ENCODE measurements around the gene DMD.

Gene DMD

GRCh38 chrX:31820430-31821210 lies 1390.7 kb downstream of the DMD start:
- no peak for DNase-seq

DNA sequence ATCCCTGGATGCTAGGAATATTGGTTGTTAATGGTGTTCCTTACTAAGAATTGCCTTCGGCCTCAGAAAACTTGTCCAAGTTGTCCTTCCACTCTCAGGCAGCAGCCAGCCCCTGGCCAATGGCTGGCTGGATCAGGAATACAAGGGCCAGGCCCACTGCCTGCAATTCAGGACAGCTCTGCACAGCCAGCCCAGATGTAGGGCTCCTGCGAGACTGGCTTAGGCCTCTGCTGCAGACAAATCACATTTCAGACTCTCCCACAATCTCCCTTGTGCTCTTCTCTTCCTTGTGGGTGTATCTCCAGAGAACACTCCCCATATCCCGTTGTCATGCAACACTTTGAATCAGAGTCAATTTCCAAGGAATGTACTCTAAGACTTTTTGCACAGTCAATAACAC lies 1391.9 kb downstream of the DMD start:
- DNase-seq, result no peak

DNA sequence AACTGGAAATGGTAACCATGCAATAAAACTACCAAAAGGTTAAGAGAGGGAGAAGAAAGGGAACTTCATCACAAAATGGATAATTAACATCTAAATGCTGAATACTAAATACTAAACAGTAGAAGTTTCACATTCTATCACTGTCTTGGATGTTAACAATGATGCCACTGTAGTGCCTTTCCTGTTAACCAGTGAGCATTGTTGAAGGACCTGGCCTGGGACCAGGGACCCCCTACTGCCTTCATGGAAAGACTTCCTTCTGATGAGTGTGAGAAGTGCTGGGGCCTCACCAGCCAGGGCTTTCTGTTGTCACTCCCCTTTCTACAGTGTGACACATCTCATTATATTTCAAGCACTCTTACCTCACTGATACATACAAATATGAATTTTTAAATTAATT lies 1400.2 kb downstream of the DMD start:
- no peak for DNase-seq

DNA sequence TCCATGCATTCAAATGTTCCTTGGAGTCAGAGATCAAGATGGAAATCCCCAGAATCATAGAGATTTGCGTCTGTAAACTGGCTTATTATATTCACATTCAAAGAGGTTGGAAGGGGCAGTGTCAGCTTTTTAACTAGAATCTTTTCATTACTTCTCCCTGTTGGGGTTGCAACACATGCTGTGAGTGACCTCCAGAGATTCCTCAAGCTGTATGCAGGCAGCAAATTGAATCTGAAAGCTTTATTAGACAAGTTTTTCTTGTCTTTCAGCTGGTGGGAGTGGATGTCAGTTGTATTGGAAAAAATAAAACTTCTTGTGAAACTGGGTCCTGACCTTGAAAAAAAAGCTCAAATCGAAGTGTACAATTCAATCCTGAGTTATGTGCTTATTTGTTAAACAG lies 1403.0 kb downstream of the DMD start:
- no peak for DNase-seq

DNA sequence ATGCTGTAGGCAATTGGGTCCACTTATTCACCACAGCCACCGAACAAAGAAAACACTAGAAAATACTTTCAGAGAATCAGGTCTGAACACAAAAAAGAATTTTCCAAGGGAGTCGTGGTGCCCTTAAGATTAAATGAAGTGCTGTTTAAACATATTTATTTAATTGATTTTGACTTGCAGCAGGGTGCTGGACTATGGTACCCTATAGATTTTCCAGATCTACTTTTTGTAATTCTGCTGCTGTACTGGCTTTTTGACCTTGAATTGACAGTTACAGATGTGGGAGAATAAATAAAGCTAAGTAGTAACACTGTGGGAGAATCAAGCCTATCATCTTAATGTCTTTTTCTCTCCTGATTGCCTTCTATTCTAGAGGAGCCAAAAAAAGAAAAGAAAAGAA lies 1404.2 kb downstream of the DMD start:
- no peak for DNase-seq

- no peak for DNase-seq
These were observed 1405.6 kb downstream of the DMD start for GRCh38 chrX:31805781-31806180.

DNA sequence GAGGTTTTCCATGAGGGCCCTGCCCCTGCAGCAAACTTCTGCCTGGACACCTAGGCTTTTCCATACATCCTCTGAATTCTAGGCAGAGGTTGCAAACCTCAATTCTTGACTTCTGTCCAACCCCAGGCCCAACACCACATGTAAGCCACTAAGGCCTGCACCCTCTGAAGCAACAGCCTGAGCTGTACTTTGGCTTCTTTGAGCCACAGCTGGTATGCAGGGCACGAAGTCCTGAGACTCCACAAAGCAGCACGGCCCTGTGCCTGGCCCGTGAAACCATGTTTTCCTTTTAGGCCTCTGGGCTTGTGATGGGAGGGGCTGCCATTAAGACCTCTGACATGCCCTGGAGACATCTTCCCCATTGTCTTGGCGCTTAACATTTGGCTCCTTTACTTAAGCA lies 1411.1 kb downstream of the DMD start:
- DNase-seq, result no peak

DNA sequence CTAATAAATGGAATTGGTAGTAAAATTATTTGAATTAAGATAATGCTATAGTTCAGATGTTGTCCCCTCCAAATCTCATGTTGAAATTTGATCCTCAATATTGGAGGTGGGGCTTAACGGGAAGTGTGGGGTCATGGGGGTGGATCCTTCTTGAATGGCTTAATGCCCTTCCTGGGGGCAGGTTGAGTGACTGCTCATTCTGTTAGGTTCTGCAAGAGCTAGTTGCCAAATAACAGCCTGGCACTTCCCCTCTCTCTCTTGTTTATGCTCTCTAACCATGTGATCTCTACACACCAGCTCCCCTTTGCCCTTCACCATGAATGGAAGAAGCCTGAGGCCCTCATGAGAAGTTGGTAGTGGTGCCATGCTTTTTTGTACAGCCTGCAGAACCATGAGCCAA lies 1414.7 kb downstream of the DMD start:
- no peak for DNase-seq

- DNase-seq, result no peak
These were observed 1463.9 kb downstream of the DMD start for GRCh38 chrX:31747411-31747810.

DNA sequence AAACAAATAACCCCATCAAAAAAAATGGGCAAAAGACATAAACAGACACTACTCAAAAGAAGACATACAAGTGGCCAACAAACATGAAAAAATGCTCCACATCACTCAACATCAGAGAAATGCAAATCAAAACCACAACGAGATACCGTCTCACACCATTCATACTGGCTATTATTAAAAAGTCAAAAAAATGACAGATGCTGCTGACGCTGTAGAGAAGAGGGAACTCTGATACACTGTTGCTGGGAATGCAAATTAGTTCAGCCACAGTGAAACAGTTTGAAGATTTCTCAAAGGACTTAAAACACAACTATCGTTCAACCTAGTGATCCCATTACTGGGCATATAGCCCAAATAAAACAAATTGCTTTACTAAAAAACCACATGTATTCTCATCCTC lies 1468.3 kb downstream of the DMD start:
- DNase-seq, result no peak

DNA sequence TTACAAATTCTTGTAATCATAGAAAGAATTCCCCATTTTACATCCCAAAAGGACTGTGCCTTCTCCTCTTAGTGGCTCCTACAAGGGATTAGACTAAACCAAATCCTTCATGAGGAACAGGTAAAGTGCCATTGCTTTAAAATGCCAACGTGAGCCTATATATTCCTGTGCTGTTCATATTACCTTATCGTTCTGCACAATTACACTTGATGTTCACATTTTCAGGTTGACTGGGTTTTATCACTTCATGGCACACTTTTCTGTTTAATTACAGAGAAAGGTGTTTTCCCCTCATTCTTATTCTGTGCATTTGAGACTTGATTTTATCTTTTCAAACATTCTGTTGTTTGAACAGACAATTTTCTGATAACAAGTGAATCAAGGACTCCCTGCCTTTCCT lies 1493.9 kb downstream of the DMD start:
- DNase-seq, result no peak

DNA sequence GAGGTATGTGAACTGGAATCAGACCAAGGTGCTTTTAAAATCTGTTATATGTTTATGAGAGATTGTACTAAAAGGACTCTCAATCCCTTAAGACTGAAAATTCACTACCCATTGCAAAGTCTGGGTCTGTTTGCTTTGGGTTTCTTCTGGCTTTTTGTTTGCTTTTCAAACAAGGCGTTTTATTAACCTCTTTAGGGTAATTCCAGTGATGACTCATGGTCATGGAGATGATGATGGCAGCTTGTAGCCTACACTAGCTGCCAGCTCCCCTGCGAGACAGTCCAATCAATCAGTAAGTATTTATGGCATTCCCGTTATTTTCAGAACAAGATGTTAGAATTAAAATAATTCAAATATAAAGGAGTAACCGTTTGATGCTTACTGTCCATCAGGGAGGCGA lies 1495.7 kb downstream of the DMD start:
- no peak for DNase-seq

- DNase-seq, result no peak
These were observed 1496.6 kb downstream of the DMD start for GRCh38 chrX:31714797-31715196.

- no peak for DNase-seq
These were observed 1498.2 kb downstream of the DMD start for GRCh38 chrX:31713120-31713519.

DNA sequence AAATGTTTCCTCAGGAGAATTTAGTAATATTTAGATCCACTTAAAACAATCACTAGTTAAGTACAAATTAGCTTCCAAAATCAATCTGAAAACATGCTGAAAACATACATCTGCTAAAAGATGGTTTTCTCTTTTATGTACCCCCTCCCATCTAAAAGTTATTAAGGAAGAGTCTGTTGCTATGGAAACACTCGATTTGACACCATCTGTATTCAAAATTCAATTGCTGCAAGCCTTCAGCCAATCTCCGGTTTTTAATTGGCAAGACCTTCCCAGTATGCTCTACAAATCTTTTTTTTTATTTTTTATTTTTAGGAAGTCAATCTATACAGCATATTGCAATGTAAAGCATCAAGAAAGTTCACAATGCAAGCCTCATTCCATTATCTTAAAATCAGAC lies 1500.2 kb downstream of the DMD start:
- no peak for DNase-seq

DNA sequence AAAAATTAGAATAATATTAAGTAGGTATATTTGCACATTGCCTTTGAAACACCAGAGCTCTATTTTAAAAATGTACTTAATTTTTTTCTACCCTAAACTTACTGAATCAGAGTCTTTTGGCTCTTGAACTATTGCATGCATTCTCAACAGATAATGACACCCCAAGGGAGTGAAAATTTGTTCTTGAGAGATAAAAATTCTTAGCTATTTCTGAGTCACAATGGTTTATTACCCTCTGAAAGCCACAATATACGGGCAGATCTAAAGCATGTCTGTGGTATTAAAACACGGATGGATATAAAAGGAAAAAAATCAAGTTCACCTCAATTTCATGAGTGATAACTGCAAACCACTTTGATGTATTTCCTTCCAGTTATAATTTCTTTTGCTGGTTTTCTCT lies 1503.2 kb downstream of the DMD start:
- no peak for DNase-seq

GRCh38 chrX:31706466-31706865 lies 1504.9 kb downstream of the DMD start:
- DNase-seq, result no peak

DNA sequence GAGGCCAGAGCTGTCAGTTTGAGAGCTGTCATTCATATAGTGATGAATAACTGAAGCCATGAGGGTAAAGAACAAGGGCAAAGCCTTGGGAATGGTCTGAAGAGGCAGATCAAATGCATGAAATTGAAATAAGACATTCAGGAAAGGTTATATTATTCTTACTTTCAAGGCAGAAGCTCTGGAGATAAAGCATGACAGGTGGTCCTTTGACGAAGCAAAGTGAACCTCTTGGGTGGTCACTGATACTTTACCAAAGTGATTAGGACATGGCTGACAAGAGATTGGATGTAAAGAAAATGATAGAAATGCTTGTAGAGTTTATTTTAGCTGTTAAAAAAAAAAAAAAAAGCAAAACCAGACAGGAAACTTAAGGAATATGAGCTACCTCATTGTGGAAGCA lies 1505.5 kb downstream of the DMD start:
- DNase-seq, result no peak

DNA sequence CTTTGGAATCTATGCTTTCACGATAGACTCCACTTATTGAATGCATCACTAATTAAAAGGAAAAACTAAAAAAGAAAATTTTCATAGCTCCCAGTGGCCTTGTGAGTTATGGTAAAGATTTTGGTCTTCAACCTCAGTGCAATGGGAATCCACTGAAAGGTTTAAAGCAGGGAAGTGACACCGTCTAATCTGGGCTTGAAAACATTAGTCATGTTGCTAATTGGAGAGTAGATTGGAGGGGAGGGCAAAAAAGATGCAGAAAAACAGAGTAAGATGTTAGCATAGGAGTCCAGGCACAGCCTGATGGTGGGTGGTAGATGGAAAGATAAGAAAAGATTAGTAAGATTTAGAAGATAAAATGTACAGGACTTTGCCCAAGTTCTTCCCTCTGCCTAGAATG lies 1506.4 kb downstream of the DMD start:
- no peak for DNase-seq

GRCh38 chrX:31702222-31702621 lies 1509.1 kb downstream of the DMD start:
- DNase-seq, result no peak

DNA sequence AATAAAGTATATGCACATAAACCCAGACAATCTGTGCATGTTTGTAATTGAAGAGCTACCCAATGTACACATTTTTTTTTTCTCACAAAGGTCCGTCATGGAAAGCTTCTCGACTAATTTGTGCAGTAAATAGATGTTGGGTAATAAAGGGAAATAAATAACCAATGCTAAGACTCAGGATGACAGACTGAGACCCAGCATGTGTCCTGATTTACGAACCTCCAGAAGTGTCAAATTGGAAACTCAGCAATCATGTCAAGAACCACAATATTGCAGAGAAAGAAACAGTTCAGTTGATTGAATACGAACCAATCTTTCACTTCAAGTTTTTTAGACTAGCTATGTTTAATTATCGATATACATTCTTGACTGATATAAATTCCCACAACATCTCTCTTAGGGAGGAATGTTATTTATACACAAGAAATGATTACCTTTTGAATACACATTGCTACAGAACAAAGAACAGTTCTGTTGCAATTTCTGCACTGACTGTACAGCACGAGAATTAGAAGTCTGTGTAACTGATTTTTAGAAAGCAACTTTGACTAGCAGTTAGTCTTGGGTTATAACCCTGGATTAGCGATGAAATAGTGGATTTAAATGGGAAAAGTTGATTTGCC lies 1513.9 kb downstream of the DMD start:
- no peak for DNase-seq

- no peak for DNase-seq
These were observed 1531.5 kb downstream of the DMD start for GRCh38 chrX:31679861-31680260.

DNA sequence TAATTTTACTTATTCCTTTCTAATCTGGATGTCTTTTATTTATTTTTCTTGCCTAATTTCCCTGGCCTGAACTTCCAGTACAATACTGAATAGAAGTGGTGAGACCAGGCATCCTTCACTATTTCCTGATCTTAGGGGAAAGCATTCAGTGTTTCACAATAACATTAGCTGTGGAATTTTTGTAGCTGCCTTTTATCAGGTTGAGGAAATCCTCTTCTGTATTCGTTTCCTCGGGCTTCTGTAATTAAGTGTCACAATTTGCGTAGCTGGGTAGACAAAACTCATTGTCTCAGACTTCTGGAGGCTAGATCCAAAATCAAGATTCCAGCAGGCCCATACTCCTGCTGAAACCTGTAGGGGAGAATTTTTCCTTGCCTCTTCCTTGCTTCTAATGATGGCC lies 1541.1 kb downstream of the DMD start:
- no peak for DNase-seq

GRCh38 chrX:31665454-31665853 lies 1545.9 kb downstream of the DMD start:
- DNase-seq, result no peak

DNA sequence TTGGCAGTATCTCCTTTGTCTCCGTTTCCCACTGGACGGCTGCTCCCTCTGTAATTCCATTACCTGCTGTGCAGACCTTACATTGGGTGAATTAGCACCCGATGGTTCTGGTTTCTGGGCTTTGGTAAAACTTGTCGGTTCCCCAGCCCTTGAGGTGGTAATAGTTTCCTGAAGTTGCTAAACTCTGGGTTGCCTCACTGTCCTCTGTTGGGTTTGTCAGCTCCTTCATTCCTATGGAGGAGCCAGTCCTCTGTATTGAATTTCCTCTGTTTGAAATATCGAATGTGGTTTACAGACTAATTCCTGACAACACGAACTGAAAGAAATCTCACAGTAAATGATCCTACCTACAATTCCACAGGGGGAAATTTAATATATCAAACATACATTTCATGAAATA lies 1548.2 kb downstream of the DMD start:
- DNase-seq, result no peak
